Measurements from ENCODE around the gene ZNF334.

Gene ZNF334

DNA sequence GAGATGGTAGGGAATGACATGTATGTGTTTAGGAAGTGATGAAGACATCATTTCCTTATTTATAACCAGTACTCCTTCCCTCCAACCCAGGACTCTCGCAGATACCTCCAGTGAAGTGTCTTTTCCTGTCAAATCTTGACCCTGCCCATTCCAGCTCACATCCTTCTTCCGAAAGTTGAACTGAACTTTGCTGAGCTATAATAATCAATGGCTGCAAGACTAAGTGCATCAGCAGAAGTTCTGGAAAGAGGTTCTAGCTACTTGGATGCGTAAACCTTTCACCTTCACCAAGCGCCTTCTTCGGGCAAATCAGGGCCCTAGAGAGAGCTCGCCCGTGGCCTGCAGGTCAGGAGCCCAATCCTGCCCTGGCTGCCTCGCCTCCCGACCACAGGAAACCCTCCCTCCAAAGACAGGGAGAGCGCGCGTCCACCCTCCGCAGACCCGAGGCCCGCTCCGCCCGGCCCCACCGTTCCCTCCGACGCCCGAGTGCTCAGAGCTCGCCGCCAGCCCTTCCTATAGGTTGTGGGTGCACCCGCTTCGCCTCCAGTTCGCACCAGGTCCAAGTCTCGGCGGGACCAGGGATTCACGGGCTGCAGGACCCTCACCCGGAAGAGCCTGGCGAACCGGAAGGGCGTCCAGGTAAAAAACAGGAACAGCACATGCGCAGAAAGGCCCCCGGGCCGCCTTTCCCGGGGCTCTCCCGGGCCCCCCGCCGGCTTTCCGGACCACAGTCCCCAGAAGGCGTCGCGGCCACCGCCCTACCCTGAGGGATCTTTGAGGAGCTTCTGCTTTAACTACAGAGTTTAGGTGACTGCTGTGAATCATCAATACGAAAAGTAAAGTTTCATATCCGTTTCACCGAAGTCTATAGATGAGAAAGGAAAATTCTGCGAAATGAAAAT lies at the start of gene ZNF334:
Gene ZNF334, minus strand, starts transcription at position 617 of the 902 bp plus-strand sequence. CDS start 1,457 bp downstream, outside the sequence.
- no peak for DNase-seq (ENCODE audit: low spot score)

DNA sequence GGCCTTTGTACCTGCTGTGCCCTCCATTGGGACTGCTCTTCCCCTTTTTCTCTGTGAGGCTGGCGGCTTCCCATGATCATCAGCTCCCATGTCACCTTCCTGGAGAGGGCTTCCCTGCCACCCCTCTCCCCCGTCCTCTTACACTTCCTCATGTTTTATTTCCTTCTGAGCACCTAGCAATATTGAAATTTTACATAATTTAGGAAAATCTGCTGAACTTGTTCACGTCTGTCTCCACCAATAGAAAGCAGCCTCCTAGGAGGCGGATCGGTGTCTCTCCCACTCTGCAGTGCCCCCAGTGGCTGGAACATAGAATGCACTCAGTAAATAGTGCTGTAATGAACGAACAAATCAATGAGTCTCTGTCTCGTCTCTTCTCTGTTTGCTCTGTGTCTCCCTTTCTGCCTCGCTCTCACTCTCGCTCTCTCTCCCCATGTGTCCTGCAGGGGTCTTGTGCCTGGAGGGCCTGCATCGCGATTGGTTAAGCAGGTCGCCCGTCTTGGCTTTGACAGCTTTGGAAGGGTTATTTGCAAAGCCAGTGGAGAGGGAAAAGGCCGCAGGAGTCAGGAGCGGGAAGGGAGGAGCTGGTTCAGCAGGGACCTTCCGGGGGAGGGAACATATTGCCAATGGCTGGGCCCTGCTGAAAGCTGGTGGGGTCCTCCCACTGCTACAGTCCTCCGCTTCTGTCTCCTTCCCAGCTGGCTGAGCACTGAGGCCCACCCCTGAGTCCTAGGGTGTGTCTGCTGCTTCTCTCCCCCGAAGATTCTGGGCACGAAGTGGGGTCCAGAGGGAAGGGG lies 49.2 kb upstream of the ZNF334 start:
- peak; percentile 71 for DNase-seq (ENCODE audit: low spot score)

DNA sequence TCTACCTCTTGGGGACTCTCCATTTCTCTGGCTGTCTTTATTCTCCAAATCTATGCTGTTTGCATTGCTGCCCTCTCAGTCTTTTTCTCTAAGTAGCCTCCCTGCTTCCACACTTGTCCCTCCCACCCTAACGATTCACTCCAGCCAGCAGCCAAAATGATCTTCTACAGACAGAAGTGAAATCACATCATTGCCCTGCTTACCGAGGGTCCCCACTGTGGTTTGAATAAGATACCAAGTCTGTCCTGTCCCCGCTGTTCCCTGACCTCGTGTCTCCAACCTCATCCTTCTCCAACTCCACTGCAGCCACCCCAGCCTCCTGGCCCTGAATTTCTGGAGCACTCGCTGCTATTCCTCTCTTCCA lies 48.6 kb upstream of the ZNF334 start:
- no peak for DNase-seq (ENCODE audit: low spot score)

GRCh38 chr20:46559685-46560440 lies 46.5 kb upstream of the ZNF334 start:
- DNase-seq (ENCODE audit: low spot score), result no peak

- DNase-seq (ENCODE audit: low spot score), result no peak
Measured at GRCh38 chr20:46559001-46559400, 45.6 kb upstream of the ZNF334 start.

- DNase-seq (ENCODE audit: low spot score), result no peak
Measured at GRCh38 chr20:46558511-46558959, 45.2 kb upstream of the ZNF334 start.

- no peak for DNase-seq (ENCODE audit: low spot score)
Measured at GRCh38 chr20:46557231-46557956, 44.0 kb upstream of the ZNF334 start.

GRCh38 chr20:46555370-46555956 lies 42.1 kb upstream of the ZNF334 start:
- no peak for DNase-seq (ENCODE audit: low spot score)

DNA sequence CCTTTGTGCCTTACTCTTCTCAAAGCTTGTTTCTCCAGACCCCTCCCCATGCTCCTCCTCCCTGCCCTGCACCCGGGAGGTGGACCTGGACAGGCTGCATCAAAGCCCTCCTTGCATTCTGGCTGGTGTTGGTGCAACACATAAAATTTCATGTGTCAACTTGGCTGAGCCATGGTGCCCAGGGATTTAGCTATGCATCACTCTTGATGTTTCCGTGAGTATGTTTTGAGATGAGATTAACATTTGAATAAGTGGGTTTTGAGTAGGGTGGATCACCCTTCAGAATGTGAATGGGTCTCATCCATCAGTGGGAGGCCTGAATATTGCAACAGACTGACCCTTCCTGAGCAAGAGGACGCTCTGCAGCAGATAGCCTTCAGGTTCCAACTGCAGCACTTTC lies 41.5 kb upstream of the ZNF334 start:
- DNase-seq (ENCODE audit: low spot score), result no peak

GRCh38 chr20:46553926-46554325 lies 40.6 kb upstream of the ZNF334 start:
- DNase-seq (ENCODE audit: low spot score), result no peak

DNA sequence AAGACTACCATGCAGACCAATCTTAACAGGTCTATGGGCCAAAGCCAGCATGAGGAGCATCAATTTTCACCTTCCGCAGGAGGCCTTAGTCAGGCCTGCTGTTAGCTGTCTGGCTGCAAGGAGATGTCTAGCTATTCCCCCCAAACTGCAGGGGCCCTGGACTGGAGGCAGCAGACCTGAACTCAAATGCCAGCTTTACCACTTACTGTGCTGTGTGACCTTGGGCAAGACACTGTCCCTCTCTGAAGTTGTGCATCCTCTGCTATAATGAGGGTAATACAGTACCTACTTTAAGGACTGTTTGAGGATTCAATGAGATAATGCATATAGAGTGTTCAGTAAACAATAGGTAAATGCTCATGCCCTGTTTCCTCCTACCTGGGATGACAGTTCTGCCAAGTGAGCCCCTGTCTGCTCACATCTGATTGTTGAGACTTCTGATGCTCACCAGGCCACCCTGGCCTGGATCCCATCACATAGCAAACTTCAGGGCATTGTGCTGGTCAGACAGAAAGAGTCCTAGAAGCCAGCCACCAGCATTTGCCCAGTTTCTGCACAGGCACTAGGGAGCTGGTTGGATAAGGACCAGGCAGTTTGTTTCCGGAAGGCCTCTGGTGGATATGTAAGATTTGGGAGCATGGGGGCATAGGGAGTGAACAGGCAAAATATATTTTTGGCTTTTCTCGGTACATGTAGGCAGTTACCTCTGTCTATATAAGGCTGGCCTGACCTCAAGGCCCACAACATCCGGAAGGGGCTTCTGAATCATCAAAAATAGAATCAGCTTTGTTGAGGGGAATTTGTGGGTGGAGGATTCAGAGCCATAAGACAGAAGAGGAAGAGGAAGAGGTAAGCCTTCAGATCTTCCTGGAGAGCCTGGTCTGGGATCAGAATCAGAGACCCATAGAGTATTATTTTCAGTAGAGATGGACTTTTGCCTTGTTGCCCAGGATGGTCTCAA lies 39.4 kb upstream of the ZNF334 start:
- no peak for DNase-seq (ENCODE audit: low spot score)

DNA sequence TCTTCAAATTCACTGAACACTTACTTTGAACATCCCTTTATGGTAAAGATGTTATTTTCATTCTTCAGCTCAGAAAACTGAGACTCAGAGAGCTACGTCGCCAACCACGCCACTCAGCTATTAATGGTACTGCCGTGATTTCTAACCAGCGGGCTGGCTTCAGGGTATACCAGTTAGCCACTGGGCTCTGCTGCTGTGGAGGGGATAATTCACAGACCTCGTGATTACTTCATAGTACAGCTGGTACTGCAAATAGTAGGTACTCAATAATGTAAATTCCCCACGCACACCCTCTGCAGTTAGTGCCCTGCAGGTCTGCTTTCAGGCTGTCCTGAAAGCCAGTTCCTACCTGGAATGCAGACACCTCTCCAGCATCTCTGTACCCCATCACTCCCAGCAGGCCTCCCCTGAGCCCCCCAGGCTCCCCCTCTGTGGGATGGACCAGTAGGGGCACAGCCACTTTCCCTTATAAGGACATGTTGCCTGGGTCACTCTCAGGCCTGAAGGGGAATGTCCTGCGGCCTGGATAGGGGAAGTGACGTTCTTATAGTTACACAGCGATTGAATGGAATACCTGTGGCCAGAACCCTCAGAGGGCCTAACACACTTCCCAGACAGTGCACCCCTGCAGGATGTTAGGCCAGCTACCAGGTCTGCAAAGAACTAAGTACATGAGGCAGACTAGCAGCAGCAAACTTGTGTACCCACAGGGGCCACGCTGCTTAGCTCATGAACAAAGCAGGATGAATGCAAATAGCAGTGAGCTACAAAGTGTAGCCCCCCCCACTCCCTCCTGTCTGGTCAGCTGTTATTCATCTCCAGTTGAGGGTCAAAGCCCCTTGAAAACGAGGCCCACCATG lies 38.4 kb upstream of the ZNF334 start:
- no peak for DNase-seq (ENCODE audit: low spot score)

- no peak for DNase-seq (ENCODE audit: low spot score)
Measured at GRCh38 chr20:46550461-46550860, 37.1 kb upstream of the ZNF334 start, which contains the start of gene OCSTAMP. Gene OCSTAMP, minus strand, starts transcription at chr20:46550654. Its CDS starts 94 bp downstream, at chr20:46550560.

DNA sequence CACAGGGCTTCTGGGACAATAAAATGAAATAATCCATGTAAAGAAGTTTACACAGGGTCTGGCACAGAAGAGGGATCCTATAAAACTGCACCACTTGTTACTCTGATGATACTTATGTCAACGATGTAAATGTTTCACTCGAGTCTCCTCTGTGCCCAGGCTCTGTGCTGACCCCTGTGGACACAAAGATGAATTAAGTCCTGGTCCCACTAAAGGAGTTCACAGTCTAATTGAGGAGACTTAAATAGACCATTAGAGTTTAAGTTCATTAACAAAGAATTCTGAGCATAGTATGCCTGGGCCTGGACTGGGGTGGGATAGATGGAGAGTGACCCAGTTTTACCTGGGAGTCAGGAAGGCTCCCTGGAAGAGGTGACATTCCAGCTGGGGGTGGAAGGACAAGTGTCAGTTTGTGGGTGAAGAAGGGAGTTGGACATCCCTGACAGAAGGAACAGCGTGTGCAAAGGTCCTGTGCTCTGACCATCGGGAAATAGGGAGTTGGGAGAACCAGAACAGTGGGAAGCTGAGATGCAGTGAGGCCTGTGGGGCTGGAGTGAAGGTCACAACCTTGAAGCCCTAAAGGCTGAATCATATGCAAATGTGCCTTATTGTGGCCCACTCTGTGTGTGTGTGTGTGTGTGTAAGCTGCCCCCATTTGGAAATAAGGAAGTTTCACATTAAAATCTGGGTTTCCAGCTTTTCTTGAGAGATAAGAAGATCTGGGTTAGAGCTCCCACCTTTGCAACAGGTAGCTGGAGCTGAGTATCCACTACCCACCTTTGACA lies 36.0 kb upstream of the ZNF334 start:
- no peak for DNase-seq (ENCODE audit: low spot score)

DNA sequence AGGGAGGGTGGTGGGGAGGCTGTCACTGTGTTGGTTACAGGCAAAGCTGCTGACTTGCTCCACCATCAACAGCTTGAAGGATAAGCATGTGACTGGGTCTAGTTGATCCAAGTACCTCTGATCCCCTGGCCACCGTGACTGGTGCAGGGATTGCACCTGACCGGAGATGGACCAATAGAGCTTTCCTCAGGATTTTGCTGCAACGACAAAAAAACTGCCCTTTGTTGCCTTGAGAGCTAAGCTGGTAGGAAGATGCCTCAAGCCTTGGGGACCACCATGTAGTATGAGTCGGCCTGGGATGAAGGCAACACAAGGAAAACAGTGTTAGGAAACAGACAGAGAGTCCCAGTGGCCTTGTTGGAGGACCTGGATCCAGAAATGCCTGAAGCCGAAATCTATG lies 35.3 kb upstream of the ZNF334 start:
- DNase-seq (ENCODE audit: low spot score), result no peak

GRCh38 chr20:46547995-46548394 lies 34.6 kb upstream of the ZNF334 start:
- DNase-seq (ENCODE audit: low spot score), result no peak

DNA sequence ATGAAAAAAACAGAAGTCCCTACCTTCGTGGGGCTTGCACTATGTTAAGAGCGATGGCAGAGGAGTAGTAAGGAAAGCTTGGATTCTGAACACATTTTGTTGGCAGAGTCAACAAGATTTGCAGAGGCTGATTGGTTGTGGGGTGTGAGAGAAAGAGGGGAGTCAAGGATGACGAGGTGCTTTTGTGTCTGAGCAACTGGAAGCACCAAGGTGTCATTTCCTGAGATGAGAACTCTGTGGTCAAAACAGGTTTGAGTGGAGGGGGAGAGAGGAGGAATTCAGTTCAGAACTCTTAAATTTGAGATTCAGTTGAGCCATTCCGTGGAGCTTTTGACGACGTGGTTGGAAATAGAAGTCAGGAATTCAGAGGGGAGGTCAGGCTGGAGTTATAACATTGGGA lies 33.6 kb upstream of the ZNF334 start:
- no peak for DNase-seq (ENCODE audit: low spot score)

- DNase-seq (ENCODE audit: low spot score), result no peak
Measured at GRCh38 chr20:46546298-46546697, 32.9 kb upstream of the ZNF334 start.
